Posterior vena cava (tissue), 2 donors: ENCODE measurements around the gene ALDOA. TPM values are rescaled to one million over a fixed set of nuclear protein-coding genes. Genes with fewer than 3 reads are reported as not detected.
A peak's percentile ranks its signal among the peaks of the same experiment; 100 is the strongest.

Experiments used
- DNase-seq: peaks from one replicate; pipeline ENCODE4 v3.0.0-alpha.2; 2020; ENCODE audit warnings: low spot score
- intact Hi-C, 2 donors: fragments of 100-400 bp; cut with DNase I; formaldehyde crosslinking; loops; one replicate each; pipeline versions ENCODE4 v1.14.1 to v1.14.2; 2022 to 2023
- total RNA-seq, 2 donors: library from RNA; stranded (reverse); fragmentation: NEBNext Ultra II Directional; extraction: Animal tissue kit (Norgen Biotek cat#: 25700); gene quantifications; one replicate each; pipeline ENCODE4 v1.2.1, GENCODE V29; 2021
- donor health status: DM: yes; HTN: yes; CAD: no.
- donor health status: DM: yes; HTN: yes; CAD: no.

The ALDOA gene
- total RNA-seq, 2 donors from 2014 or later: 937 to 987 TPM

DNA sequence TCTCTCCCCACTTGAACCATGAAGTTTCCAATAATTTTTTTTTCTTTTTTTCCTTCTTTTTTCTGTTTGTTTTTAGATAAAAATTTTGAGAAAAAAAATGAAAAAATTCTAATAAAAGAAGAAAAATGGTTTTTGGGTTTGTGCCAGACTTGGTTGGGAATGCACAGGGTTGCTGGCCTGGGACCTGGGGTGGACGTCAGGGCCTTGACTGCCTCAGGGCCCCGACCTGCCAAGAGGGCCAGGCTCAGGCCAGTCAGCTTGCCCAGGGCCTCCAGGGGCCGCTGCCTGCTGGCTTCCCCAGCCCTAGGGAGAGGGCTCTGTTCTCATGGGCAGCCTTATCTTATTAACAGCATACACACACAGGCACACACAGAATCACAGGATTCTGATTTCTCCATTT is 19.7 kb downstream of the ALDOA start:
- intact Hi-C loops: no loop called here
- no peak for DNase-seq

GRCh38 chr16:30085820-30086219 is 20.3 kb downstream of the ALDOA start:
- intact Hi-C loops: no loop called here
- DNase-seq: no peak

DNA sequence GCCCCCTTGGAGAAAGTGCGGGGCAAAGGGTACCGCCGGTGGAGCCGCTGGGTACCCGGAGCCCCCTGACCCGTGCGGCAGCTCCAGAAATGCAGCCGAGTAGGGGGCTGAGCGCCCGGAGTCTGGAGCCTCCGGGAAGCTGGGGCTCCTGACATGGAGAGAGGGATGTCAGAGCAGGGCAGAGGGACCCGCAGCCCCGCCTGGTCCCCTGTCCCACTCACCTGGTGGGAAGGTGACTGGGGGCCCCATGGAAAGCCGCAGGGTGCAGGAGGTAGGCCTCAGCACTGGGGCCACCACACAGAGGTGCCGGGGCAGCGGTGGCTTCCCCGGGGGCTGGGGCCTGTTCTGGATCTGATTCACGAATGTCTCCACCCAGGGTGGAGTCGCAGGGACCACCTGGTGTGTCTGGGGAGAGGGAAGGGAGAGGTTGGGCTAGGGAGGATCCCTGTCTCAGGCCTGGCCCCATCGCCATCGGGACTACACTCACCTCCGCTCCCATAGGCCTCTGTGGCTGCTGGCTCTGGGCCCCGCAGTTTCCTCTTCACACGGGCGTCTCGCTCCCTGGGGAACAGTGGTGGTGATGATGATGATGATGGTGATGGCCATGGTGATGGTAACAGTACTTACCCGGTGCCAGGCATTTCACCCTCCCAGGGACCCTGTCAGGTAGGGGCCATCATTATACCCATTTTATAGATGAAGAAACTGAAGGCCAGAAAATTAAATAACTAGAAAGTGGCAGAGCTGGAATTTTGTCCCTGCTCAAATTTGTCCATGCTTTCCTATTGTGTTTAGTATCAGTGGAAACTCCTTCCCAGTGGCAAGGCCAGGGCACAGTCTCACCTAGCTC is 21.0 kb downstream of the ALDOA start:
- no peak for DNase-seq

GRCh38 chr16:30087181-30087898 is 21.8 kb downstream of the ALDOA start:
- peak; percentile 71 for DNase-seq
- intact Hi-C loops: no loop called here

More for the DNA sequence above, 21.0 kb downstream of the ALDOA start:
- intact Hi-C loops: no loop called here

- intact Hi-C loops: no loop called here
- DNase-seq: no peak
Observed at GRCh38 chr16:30088237-30088831, 22.8 kb downstream of the ALDOA start.

DNA sequence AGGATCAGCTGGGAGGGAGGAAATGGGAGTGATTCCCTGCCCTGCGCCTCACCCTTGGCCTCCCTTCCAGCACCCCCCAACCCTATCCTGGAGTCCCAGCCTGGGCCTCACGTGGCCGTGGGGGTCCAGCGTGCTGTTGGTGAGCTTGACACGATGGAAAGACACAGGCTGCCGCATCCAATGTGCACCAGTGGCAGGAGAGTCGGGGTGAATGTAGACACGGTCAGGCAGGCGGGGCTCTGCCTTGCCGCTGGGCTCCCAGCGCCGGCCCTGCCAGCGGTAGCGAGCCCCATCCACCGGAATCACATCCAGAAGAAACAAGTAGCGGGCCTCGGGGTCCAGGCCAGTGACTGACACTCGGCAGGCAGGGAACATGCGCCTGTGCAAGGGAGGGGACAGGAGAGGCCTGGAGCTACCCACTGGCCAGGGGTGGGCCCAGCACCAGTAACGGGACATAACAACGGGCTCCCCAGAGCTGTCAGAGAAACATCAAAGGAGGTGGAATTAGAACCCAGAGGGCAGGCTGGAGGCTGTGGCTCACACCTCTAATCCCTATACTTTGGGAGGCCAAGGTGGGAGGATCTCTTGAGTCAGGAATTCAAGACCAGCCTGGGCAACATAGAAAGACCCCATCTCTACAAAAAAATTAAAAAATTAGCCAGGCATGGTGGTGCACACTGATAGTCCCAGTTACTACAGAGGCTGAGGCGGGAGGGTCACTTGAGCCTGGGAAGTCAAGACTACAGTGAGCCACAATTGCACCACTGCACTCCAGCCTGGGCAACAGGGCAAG is 23.5 kb downstream of the ALDOA start:
- DNase-seq: peak; percentile 75
- intact Hi-C loops: no loop called here

GRCh38 chr16:30090610-30091331 is 25.2 kb downstream of the ALDOA start:
- DNase-seq: no peak
- intact Hi-C loops: no loop called here

DNA sequence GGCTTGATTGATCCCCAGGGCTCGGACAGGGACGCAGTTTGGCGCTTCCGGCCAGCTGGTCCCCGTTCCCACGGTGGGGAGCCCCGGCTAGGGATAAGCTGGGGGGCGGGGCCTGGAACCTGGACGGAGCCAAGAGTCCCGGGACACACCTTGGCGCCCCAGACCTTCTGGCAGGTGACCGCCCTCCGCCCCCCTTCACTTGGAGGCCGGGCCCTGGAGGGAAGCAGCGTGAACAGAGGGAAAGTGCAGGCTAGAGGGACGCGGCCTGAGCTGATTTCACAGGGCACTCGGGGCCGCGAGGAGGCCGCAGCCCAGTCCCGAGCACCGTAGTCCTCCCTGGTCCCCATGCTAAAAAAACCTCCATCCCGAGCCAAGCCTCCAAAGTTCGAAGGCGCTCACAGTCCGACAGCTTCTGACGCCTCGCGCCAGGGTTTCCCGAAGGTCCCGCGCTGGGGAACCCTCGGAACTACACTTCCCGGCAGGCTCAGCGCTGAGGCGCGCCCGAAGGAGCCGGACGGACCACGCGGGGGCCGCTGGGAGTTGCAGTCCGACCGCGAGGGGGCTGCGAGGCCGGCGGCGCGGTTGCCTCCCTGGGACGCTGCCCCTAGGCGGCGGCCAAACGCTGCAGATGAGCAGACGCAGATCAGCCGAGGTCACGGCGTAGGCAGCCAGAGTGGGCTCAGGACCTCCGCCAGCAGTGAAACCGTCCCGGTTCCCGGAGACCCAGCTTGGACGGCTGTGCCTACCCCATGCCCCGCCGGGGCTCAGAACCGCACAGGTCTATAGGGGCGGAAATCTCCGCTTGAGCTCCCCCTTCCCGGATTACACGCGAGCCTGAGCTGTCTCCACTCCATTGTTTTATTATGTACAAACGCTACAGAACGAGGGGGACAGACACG is 26.2 kb downstream of the ALDOA start, which contains the start of gene TBX6:
TSS of gene TBX6 (minus strand) at position 451 of the 899 bp plus-strand sequence. CDS start 731 bp downstream, outside the sequence.
- DNase-seq: peak; percentile 99
- intact Hi-C loops: loop anchor here in 1 of 2 donors (1.0 kb wide), 1 partner anchor 20 kb away; no protein-coding TSS in a partner anchor

DNA sequence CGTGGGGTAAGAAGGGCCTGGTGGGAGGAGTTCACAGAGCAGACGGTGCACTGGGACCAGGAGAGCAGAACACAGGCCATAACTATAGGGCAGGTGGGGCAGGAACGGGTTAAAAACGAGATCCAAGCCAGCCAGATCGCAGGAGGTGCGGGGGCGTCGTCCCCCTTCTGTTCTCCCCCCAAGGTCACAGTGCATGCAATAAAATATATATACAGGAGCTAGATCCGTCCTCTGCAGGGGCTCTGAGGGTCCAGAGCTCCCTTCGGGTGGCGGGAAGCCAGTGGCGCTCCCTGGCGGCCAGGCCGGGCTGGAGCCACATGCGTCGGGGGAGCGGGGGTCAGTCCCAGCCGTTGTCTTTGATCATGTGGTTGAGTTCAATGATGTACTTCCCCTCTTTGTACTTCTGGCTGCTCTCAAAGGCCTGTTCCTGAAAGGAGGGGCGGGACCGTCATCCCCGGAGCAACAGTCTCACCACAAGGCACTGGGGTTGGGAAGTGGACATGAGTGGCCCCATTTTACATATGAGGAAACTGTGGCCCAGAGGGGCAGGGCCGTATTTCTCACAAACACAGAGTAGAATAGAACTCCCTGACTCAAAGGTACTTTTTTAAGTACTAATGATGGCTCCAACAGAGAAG is 26.9 kb downstream of the ALDOA start:
- DNase-seq: peak; percentile 95
- intact Hi-C loops: loop anchor here in 1 of 2 donors (1.0 kb wide), 1 partner anchor 19 kb away; no protein-coding TSS in a partner anchor

DNA sequence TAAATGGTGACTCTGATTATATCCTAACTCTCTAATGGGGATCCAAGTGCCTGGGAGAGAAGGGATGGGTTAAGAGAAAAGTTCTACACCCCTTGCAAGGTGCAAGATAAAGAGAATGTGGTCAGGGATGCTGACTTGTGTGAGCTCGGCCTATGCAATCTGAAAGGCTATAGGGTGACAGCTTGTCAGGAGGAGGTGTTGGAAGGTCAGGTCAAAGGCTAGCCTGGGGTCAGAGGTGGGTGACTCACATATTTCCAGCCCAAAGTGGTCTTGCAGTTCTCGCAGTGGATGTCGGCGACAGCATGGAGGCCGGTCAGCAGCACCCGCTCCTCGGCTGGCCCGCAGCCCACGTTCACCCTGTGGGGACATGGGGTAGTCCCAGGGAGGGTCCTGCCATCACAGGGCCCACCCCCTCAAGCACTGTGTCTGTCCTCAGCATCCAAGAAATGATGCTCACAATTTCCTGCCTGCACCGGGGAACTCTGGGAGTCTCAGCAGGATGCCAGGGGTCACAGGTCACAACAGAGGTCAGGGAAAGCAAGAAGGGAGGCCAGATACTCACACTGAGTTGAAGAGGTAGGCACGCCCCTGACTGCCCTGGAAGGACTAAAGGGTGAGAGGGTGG is 29.1 kb downstream of the ALDOA start:
- intact Hi-C loops: loop anchor here in 1 of 2 donors (5.0 kb wide), 1 partner anchor 802 kb away; no protein-coding TSS in a partner anchor
- DNase-seq: no peak

GRCh38 chr16:30095166-30096078 is 29.9 kb downstream of the ALDOA start:
- no peak for DNase-seq

GRCh38 chr16:30096105-30096861 is 30.7 kb downstream of the ALDOA start, which contains the start of gene YPEL3:
TSS of gene YPEL3 (minus strand) at chr16:30096213. CDS start at chr16:30095482, 731 bp downstream.
- DNase-seq: peak; percentile 98
- intact Hi-C loops: loop anchor here in 1 of 2 donors (5.0 kb wide), 1 partner anchor 804 kb away; no protein-coding TSS in a partner anchor

More at GRCh38 chr16:30095166-30096078, 29.9 kb downstream of the ALDOA start:
- intact Hi-C loops: loop anchor here in 1 of 2 donors (5.0 kb wide), 1 partner anchor 803 kb away; no protein-coding TSS in a partner anchor

DNA sequence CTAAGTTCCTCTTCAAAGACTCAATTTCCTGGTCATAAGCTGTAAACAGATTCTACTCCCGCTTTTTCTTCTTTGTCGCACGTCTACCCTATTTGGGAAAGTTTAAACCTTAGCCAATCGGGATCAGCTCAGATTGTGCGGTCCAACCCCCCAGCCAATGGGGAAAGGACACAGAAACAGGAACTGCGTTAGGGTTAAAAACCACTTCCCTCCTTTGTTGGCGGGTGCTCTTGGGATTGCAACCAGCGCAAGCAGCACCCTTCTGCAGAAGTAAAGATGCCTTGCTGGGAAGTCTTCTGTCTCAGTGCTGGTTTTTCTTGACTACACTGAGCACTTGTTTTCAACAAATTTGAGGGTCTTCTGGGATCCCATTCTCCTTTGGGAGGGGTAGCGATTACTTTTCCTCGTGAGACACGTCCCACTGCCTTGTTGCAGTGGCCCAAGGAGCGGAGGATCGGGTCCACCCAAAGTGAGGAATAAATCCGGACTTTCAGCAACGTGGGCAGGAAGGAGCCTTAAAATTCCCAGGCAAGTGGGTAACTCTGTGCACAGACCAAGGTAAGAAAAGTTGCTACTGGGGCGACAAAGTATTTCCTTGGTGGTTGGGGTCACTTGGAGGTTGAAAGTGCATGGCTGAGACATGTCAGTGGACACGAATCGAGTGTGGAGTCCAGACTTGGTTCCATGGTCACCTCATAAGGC is 31.5 kb downstream of the ALDOA start:
- intact Hi-C loops: loop anchor here in 1 of 2 donors (5.0 kb wide), 1 partner anchor 805 kb away; no protein-coding TSS in a partner anchor
- DNase-seq: no peak

DNA sequence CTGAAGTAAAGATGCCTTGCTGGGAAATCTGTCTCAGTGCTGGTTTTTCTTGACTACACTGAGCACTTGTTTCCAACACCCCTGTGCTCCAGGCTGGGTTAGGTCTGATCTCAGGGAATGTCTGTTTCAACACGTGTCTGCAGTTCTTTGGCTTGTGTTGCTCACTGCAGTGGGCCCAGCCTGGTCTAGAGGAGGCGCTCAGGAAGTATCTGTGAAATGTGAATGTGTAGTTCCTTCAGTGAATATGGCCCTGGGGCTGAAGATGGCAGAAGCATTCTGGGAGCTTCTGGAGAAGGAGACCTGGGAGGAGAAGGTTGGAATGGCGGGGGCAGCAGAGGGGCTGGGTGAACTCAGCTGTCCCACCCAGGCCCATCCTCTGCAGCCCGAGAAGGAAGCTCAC is 38.5 kb downstream of the ALDOA start:
- DNase-seq: no peak
- intact Hi-C loops: loop anchor here in 1 of 2 donors (2.0 kb wide), 1 partner anchor 23 kb away; no protein-coding TSS in a partner anchor
